GM11168 (cell line): ENCODE results near the gene CLEC17A.
"Not testable (repeated sequence)": the region's sequence is repeated elsewhere in the genome, so short reads cannot be mapped to it uniquely, and the experiment has no call there.

Experiments
- in situ Hi-C: fragments of 300-500 bp; cut with MboI; formaldehyde crosslinking; loops from one replicate; pipeline ENCODE4 v1.12.0; 2022; ENCODE audit warnings: low sequenced_read_pairs; ENCODE audit not compliant: unreplicated experiment

CLEC17A gene, protein sequence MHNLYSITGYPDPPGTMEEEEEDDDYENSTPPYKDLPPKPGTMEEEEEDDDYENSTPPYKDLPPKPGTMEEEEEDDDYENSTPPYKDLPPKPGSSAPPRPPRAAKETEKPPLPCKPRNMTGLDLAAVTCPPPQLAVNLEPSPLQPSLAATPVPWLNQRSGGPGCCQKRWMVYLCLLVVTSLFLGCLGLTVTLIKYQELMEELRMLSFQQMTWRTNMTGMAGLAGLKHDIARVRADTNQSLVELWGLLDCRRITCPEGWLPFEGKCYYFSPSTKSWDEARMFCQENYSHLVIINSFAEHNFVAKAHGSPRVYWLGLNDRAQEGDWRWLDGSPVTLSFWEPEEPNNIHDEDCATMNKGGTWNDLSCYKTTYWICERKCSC

DNA sequence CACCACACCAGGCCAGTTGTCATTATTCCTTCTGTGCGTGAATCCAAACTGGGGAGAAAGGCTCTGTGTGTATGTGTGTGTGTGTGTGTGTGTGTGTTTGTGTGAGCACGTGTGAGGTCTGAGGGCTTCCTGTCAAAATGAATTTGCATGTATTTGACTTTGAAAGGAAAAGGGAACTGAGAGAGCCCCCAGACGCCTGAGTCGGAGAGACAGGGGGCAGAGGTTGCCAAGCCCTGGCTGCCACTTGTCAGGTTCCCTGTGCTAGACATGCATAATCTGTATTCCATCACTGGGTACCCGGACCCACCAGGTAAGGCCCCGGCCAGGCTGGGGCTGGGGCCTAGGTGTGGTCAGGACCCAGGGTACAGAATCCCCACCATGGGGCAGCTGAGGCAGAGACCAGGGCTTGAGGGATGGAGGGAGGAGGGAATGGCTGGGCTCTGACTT lies at the start of gene CLEC17A:
Gene CLEC17A (plus strand): TSS at position 191 of the 447 bp plus-strand sequence. CDS start 77 bp downstream, at position 268.
- in situ Hi-C loops: no loop called here

GRCh38 chr19:14533450-14533849 lies 49.4 kb upstream of the CLEC17A start:
- in situ Hi-C loops: no loop called here

DNA sequence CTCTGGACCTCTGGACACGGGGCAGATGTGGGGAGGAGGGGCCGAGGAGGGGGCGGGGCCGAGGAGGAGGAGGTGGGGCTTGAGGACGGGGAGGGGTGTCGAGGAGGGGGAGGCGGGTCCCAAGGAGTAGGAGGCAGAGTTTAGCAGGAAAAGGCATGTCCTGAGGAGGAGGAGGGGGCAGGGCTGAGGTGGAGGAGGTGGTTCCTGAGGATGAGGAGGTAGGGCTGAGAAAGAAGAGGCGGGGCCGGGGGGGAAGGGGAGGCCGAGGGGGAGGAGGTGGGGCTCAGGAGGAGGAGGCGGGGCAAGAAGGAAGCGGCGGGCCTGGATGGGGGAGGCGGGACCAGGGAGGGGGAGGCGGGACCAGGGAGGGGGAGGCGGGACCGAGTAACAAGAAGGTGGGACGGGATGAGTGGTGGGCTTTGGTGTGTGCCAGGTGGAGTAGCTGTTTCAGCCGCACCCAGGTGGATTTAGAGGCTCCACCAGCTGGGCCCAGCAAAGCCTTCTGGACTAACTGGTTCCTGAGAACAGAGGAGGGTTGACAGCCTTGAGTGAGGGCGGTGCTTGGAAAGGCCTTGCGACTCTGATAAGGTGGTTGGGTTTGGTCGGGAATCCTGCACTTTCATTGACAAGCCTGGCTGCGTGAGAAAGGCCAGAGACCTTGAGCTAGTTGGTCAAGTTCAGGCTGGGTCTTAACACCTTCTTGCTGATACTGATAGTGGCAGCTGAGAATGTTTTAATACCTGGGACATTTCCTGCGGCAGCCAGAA lies 45.8 kb upstream of the CLEC17A start:
- in situ Hi-C loops: no loop called here

DNA sequence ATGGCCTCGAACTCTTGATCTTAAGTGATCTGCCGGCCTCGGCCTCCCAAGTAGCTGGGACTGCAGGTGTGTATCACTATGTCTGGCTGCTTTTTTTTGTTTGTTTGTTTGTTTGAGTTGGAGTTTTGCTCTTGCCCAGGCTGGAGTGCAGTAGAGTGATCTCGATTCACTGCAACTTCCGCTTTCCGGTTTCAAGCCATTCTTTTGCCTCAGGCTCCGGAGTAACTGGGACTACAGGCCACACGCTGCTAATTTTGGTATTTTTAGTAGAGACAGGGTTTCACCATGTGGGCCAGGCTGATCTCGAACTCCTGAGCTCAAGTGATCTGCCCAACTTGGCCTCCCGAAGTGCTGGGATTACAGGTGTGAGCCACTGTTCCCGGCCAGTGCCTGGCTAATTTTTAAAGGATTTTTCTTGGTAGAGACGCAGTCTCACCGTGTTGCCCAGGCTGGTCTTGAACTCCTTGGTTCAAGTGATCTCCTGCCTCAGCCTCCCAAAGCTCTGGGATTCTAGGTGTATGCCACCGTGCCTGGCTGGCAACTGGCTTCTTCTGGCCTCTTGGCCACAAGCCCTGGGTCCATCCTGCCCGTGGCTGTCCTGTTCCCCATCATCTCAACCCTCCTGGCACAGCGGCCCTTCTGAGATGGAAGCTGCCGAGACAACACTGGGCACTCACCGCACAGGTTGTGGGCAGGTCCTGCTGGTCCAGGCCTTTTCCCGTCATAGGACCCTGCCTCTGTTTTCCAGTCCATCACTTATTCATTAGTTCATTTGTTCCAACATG lies 42.0 kb upstream of the CLEC17A start:
- in situ Hi-C loops: no loop called here

DNA sequence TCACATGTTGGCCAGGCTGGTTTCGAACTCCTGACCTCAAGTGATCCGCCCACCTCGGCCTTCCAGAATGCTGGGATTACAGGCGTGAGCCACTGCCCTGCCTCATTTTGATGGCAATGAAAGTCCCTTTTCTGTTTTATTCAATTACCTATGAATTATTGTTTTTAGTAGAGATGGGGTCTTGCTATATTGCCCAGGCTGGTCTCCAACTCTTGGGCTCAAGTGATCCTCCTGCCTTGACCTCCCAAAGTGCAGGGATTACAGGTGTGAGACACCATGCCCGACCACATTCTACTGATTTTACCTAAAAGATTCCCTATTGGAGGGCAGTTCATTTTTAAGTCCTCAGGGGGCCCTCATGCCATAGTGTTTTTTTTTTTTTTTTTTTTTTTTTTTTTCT lies 40.9 kb upstream of the CLEC17A start:
- in situ Hi-C loops: not testable (repeated sequence)

GRCh38 chr19:14542711-14543328 lies 40.1 kb upstream of the CLEC17A start:
- in situ Hi-C loops: no loop called here

DNA sequence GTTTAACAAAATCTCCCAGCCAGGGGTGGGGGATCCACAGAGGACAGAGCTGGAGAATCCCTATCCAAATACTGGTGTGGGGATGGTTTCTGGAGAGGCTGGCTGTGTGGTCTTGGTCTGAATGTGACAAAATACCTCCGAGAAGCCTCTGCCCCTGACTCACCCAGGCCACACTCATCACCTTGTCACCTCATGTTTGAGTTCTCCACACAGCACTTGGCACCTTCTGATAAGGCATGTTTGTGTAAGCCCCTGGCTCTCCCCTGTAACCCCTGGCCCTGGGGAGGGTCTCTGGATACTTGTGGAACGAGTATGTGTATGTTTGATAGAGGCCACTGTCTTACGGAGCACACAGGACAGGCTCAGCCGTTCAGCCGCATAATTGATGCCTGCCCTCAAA lies 38.8 kb upstream of the CLEC17A start:
- in situ Hi-C loops: no loop called here

DNA sequence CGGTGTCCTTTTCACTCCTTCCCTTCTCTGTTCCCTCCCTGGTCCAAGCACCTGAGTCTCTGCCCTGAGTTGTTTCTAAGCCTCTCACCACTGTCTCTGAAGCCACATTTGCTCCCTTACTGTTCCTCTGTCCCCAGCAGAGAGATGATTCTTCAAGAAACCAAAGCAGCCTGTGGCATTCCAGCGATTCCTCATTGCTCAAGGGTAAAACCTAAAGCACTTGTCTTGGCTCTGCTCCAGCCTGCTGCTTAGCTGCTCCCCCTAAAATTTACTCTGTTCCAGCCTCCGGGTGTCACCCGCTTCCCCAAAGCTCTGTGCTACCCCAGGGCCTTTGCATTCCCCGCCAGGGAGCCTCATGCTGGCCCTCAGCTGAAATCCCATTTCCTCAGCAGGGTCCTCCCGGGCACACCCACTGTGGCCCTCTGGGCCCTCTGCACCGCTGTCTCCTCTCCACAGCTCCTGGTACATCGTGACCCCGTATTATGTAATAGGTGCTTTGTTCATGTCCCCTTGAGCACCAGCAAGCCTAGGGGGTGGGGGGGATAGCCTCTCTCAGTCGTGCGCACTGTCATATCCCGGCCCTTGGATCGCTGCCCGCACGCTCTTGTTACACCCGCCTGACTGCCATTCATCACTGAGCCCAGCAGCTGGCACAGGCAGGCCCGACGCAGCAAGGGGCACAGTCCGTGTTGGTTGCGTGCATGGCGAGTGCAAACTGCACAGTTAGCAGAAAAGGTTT lies 37.7 kb upstream of the CLEC17A start:
- in situ Hi-C loops: no loop called here

DNA sequence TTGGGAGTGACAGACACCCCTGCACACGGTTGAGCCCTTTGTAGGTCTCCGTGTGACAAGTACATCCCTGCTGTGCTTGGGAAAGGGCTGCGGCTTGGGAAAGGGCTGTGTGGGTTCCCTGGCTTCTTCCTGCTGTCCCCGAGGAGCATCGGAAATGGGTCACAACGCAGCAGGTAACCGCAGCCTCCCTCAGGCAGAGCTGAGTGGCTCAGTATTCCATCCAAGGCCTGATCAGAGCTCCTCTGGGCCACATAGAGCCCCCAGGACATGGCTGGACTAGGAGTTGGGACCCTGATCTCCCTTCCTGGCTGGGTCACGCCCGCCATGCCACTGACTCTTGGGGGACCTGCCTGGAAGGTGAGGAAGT lies 37.2 kb upstream of the CLEC17A start:
- in situ Hi-C loops: no loop called here

DNA sequence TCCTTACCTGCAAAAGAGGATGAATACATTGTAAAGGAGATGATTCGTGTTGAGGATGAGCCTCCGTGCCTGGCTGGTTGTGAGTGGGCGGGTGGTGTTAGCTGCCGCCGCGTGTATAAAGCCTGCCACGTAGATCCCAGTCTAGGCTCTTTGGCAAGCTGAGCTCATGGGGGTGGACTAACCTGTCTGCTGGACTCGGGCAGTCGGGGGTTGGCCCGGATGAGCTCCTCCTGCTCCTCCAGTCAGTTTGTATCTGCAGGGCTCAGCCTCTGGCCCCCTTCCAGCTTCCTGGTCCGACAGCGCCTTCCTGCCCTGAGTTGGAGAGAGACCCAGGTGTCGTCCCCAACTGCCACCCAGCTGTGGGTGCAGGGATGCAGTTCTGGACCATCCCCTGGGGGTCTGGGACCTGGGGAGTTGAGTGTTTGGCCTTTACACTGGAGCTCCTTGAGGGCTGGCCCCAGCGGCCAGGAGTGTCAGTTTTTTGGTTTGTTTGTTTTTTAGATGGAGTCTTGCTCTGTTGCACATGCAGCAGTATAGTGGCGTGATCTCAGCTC lies 32.6 kb upstream of the CLEC17A start:
- in situ Hi-C loops: no loop called here

GRCh38 chr19:14551134-14552005 lies 31.5 kb upstream of the CLEC17A start:
- in situ Hi-C loops: not testable (repeated sequence)

DNA sequence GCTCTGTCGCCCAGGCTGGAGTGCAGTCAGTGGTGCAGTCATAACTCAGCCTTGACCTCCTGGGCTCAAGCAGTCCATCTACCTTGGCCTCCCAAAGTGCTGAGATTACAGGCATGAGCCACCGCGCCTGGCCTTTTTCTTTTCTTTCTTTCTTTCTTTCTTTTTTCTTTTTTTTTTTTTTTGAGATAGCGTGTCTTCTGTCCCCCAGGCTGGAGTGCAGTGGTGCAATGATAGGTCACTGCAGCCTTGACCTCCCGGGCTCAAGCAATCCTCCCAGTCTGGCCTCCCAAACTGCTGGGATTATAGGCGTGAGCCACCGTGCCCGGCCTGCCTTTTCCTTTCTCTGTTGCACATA lies 30.9 kb upstream of the CLEC17A start:
- in situ Hi-C loops: not testable (repeated sequence)

DNA sequence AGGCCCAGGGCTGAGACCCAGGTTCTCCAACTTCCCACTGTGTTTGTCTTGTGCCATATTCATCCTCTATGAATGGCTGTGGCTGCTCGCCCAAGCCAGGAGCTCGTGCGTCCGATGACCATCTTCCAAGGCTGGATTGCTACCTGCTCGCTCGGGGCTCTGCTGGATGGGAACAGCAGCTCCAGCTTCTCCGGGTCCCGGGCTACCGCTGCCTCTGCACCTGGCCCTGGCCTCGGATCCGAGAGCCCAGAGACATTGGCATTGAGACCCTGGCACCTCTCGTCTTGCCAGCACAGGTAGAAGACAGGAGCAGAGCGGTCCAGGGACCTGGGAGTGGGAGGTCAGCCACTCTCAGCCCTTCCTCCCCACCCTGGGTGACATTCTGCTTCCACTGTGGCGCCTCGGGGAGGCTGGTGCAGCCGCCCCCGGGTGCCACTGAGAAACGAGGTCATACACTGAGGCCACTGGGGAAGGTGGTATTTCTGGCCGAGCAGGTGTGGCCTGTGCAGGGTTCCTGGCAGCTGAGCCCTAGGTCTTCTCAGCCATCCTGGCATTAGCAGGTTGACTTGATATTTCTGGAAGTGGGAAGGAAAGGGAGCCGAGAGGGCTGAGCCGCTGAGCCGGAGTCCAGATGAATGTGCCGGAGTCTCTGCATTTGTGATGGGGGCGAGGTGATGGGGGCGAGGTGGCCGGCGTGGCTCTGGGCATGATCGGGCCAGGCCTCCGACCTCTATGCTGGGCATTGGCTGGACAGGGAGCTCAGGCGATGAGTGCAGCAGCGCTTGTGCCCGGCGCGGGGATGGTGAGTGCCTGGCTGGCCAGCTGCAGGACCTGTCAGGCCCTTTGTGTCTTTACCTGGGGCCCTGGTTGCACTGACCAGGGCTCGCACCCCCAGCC lies 29.6 kb upstream of the CLEC17A start:
- in situ Hi-C loops: no loop called here

GRCh38 chr19:14553939-14554243 lies 29.0 kb upstream of the CLEC17A start:
- in situ Hi-C loops: no loop called here

- in situ Hi-C loops: no loop called here
Measured at GRCh38 chr19:14554382-14554812, 28.5 kb upstream of the CLEC17A start.

GRCh38 chr19:14555918-14556661 lies 26.8 kb upstream of the CLEC17A start:
- in situ Hi-C loops: no loop called here

GRCh38 chr19:14556662-14557188 lies 26.2 kb upstream of the CLEC17A start:
- in situ Hi-C loops: no loop called here
